ENCODE results near the gene DHH. TPM values are rescaled to one million over a fixed set of nuclear protein-coding genes. Genes with fewer than 3 reads are reported as not detected.
A peak's percentile ranks its signal among the peaks of the same experiment; 100 is the strongest.

DHH gene
- total and polyA plus RNA-seq, 2 experiments from 2014 or later, result not detected

GRCh38 chr12:49092816-49093406 is 1.7 kb downstream of the DHH start:
- H3K36me3 Mint-ChIP-seq (ENCODE audit: low read depth), result peaks cover 4% of the 10 kb centered on the region; the same call in 2 of the 3 replicates
- Histone ChIP-seq H3K27me3 (ENCODE audit: insufficient read depth) (peaks cover 86% of the 10 kb centered on the region), H3K4me2 (peak overlapping the region; percentile 94), H3K9me2 (ENCODE audit: insufficient read depth) (no peaks in the 10 kb centered on the region), H3F3A (replicated peaks; ENCODE audit: low read depth) (peaks cover 16% of the 10 kb centered on the region; the same call in 1 of the 2 replicates), H4K20me1 (replicated peaks; ENCODE audit: insufficient read depth) (peaks cover 14% of the 10 kb centered on the region), H3K36me3 (ENCODE audit: insufficient read depth) (no peaks in the 10 kb centered on the region), H3K79me2 (replicated peaks; ENCODE audit: insufficient read depth) (no peaks in the 10 kb centered on the region), H3K4me3 (peak overlapping the region; percentile 53), H2AFZ (no peak overlapping the region), H3K4me1 (ENCODE audit: insufficient read depth) (peaks cover 51% of the 10 kb centered on the region), H3K27ac (ENCODE audit: low read depth) (no peak overlapping the region)
- peaks cover 57% of the 10 kb centered on the region for H3K4me1 Mint-ChIP-seq
- no peak for ATAC-seq
- no peaks in the 10 kb centered on the region for H3K9me3 Mint-ChIP-seq
- no peak overlapping the region for H3K27ac Mint-ChIP-seq
- H3K4me3 Mint-ChIP-seq, result peak overlapping the region; percentile 68; the same call in 1 of the 3 replicates
- H3K27me3 Mint-ChIP-seq (ENCODE audit: insufficient read depth, low read depth, poor library complexity), result peaks cover 81% of the 10 kb centered on the region
- no peak for DNase-seq (ENCODE audit: low spot score)
- no peak for TF ChIP-seq POLR2AphosphoS5 (IDR thresholded peaks at IDR 0.05; ENCODE audit: low read depth)
- TF ChIP-seq ZNF331 (CRISPR knock-in tag; IDR thresholded peaks at IDR 0.05; ENCODE audit: low read depth), result no peak
- TF ChIP-seq EZH2phosphoT487 (IDR thresholded peaks at IDR 0.05; ENCODE audit: unreplicated experiment), result no peak
- no peak for TF ChIP-seq CTCF (conservative IDR thresholded peaks at IDR 0.05; ENCODE audit: low read depth in 2 of 2)
- no peak for TF ChIP-seq NANOG (IDR thresholded peaks at IDR 0.05; ENCODE audit: borderline replicate concordance)
- TF ChIP-seq EZH2 (IDR thresholded peaks at IDR 0.05; ENCODE audit: low read depth, unreplicated experiment), result no peak
- TF ChIP-seq JUNB (IDR thresholded peaks at IDR 0.05; ENCODE audit: unreplicated experiment), result no peak
- TF ChIP-seq STAT1 (IDR thresholded peaks at IDR 0.05; ENCODE audit: unreplicated experiment), result no peak

GRCh38 chr12:49092086-49092815 is 2.4 kb downstream of the DHH start:
- H3K27me3 ChIP-seq (ENCODE audit: insufficient read depth), result peaks cover 92% of the 10 kb centered on the region
- H3K4me3 Mint-ChIP-seq, result peak overlapping the region; percentile 68
- no peaks in the 10 kb centered on the region; the same call in 2 of the 3 replicates for H3K36me3 Mint-ChIP-seq (ENCODE audit: low read depth)
- H4K20me1 ChIP-seq (replicated peaks; ENCODE audit: insufficient read depth), result peaks cover 14% of the 10 kb centered on the region
- H3K4me3 ChIP-seq, result peak overlapping the region; percentile 53
- TF ChIP-seq CTCF (conservative IDR thresholded peaks at IDR 0.05; ENCODE audit: low read depth in 2 of 2) (peak; percentile 49 to 68), JUNB (IDR thresholded peaks at IDR 0.05; ENCODE audit: unreplicated experiment) (no peak), POLR2AphosphoS5 (IDR thresholded peaks at IDR 0.05; ENCODE audit: low read depth) (no peak), EZH2 (IDR thresholded peaks at IDR 0.05; ENCODE audit: low read depth, unreplicated experiment) (peak; percentile 27)
- H3K27me3 Mint-ChIP-seq (ENCODE audit: insufficient read depth, low read depth, poor library complexity), result peaks cover 84% of the 10 kb centered on the region
- peaks cover 16% of the 10 kb centered on the region; the same call in 1 of the 2 replicates for H3F3A ChIP-seq (replicated peaks; ENCODE audit: low read depth)
- H3K4me2 ChIP-seq, result peak overlapping the region; percentile 88
- H3K4me1 Mint-ChIP-seq, result peaks cover 53% of the 10 kb centered on the region
- peak; percentile 30 for ATAC-seq
- no peaks in the 10 kb centered on the region for H3K79me2 ChIP-seq (replicated peaks; ENCODE audit: insufficient read depth)
- no peak overlapping the region for H3K27ac Mint-ChIP-seq
- H3K4me1 ChIP-seq (ENCODE audit: insufficient read depth), result peaks cover 51% of the 10 kb centered on the region
- H3K9me3 Mint-ChIP-seq, result no peaks in the 10 kb centered on the region
- H2AFZ ChIP-seq, result peak overlapping the region; percentile 72; the same call in 1 of the 2 replicates
- DNase-seq (ENCODE audit: low spot score), result peak; percentile 90
- H3K9me2 ChIP-seq (ENCODE audit: insufficient read depth), result no peaks in the 10 kb centered on the region
- H3K36me3 ChIP-seq (ENCODE audit: insufficient read depth), result no peaks in the 10 kb centered on the region
- no peak overlapping the region for H3K27ac ChIP-seq (ENCODE audit: low read depth)
